Mucosa of gallbladder (tissue), 1 donor: ENCODE results near the gene TTC17. TPM values are rescaled to one million over a fixed set of nuclear protein-coding genes. Genes with fewer than 3 reads are reported as not detected.

Source experiments
- DNase-seq: peaks from one replicate; pipeline ENCODE4 v3.0.0-alpha.2; 2020; ENCODE audit warnings: low spot score
- total RNA-seq: library from RNA; stranded (reverse); gene quantifications from one replicate; pipeline ENCODE4 v1.2.1, GENCODE V29; 2021
- donor health status: DM: no; HTN: no; CAD: no.

The TTC17 gene
- total RNA-seq, 1 donor from 2014 or later: 72.3 TPM

DNA sequence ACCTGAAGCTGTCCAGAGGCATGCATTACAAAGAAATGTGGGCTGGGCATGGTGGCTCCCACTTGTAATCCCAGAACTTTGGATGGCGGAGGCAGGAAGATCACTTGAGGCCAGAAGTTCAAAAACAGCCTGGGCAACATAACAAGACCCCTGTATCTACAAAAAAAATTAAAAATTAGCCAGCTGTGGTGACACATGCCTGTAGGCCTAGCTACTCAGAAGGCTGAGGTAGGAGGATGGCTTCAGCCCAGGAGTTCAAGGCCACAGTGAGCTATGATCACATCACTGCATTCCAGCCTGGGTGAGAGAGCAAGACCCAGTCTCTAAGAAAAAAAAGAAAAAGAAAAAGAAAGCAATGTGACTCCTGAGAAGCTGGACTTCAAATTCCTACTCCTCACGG is 183.3 kb downstream of the TTC17 start:
- DNase-seq: no peak

DNA sequence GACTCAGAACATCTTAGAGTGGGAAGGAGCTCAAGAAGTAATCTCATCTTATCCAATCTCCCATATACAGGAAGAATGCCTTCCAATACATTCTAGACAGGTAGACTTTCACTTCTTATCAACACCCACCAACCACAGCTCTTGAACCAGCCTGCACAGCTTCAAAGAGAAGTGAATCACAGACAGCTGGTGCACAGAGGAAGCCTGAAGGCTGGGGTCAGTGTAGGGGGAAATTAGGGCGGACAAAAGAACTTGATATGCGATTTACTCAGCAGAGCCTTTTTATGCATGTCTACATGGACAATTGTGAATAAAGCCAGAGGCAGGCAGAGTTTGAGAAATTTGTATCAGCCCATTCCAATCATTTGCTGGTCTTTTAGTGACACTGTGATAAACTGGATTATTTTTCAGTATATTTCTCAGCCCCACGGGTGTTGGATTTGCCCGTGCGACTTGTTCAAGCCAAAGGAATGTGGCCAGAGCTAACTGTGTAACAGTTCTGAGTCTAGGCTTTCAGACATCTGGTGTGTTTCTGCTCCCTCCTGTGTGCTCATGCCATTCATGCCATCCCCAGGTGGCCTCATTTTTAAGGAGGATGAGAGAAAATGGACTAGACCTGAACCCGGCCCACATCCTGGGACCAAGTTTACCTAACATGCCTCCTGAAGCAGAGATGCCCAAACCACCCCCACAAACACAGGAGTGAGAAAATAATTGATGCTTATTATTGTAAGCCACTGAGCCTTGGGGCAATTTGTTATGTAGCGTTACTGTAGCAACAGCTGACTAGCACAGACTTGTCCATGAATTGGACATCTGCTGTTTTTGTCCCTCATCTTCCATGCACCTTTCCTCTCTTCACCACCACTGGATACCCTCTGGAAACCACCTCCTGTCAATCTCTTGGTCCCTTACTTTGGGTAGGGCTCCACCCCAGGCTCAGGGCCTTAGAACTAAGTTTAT is 184.3 kb downstream of the TTC17 start:
- no peak for DNase-seq

Other genes with a start within 250 kb of the TTC17 start
- gene API5, start 46.9 kb upstream of the TTC17 start, total RNA-seq: 89.1 TPM